GM12801 (cell line): ENCODE data around the gene LCN2.

Experiments
- TF ChIP-seq, protein P1 (sequence below): IDR thresholded peaks from one replicate; pipeline ENCODE4 v1.5.1; 2011; ENCODE audit warnings: control low read depth; ENCODE audit not compliant: insufficient read length; ENCODE audit errors: extremely low read depth

The LCN2 gene

DNA sequence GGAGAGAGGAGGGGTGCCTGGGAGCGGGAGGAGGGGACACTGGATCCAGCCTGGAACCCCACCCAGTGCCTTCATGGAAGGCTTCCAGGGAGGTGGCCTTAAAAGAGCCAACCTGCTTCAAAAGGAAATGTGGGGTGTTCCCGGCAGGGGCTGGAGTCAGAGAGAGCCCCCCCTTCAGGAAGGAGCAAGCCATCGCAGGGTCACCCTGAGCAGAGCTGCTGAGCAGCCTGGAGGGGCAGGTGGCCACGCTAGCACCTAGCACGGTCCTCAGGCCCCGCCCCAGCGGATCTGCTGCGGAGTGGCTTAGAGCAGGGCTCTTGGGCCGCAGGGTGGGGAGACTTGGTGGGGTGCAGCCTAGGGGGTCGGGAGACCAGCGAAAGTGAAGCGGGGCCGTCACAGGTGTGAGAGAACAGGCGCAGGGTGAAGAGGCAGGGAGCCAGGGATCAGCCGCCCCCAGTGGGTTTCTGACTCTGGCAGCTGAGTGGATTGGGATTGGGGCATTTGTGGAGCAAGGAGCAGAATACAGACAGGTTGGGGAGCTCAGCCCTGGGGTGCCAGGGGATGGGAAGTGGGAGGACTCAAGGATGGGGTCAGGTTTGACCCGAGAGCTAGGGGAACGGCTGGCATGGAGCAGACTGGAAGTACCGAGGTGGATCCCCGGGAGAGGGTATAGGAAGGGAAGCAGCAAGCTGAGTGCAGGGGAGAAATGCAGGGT lies 1.5 kb downstream of the LCN2 start:
- TF ChIP-seq, protein P1, sequence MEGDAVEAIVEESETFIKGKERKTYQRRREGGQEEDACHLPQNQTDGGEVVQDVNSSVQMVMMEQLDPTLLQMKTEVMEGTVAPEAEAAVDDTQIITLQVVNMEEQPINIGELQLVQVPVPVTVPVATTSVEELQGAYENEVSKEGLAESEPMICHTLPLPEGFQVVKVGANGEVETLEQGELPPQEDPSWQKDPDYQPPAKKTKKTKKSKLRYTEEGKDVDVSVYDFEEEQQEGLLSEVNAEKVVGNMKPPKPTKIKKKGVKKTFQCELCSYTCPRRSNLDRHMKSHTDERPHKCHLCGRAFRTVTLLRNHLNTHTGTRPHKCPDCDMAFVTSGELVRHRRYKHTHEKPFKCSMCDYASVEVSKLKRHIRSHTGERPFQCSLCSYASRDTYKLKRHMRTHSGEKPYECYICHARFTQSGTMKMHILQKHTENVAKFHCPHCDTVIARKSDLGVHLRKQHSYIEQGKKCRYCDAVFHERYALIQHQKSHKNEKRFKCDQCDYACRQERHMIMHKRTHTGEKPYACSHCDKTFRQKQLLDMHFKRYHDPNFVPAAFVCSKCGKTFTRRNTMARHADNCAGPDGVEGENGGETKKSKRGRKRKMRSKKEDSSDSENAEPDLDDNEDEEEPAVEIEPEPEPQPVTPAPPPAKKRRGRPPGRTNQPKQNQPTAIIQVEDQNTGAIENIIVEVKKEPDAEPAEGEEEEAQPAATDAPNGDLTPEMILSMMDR, result no peak

GRCh38 chr9:128151309-128152132 lies 2.3 kb downstream of the LCN2 start:
- TF ChIP-seq, protein P1, result no peak

GRCh38 chr9:128152133-128153059 lies 3.1 kb downstream of the LCN2 start:
- TF ChIP-seq, protein P1, result no peak

DNA sequence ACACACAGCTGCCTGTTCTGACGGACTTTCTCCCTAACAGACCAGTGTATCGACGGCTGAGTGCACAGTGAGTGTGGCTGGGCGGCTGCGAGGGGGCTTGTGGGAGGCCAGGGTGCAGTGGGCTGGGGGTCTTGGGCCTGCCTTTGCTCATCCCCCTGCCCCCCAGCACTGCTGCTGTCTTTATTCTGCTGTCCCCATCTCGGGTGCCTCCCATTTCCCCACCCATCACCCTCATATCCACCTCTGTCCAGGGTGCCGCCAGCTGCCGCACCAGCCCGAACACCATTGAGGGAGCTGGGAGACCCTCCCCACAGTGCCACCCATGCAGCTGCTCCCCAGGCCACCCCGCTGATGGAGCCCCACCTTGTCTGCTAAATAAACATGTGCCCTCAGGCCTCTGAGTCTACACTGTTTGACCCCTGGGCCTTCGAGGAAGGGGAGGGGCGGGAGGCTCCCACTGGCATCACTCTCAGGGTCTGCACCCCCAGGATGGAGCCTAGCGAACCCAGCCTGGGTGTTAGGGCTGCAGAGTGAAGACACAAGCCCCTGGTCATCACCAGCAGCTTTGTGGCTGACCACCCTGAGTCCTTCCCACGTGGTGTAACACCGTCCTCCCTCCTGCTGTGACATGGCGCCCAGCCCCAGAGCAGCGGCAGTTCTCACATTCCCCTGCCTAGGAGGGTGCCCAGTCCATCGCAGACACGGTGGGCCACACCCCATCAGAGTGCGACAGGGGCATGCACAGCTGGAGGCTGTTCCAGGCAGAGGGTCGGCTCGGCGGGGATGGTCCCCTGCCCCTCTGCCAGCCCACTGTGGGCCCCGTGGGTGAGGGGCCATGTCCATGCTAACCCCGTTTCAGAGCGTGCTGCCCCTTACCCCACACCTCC lies 4.0 kb downstream of the LCN2 start:
- TF ChIP-seq, protein P1, result no peak

- TF ChIP-seq, protein P1, result no peak
These were observed 4.9 kb downstream of the LCN2 start for GRCh38 chr9:128153947-128154695.

GRCh38 chr9:128155736-128156500 lies 6.7 kb downstream of the LCN2 start:
- TF ChIP-seq, protein P1, result no peak
